Ishikawa (cell line): ENCODE data around the gene PLCB4.

Experiments
- TAF1 ChIP-seq: IDR thresholded peaks from 2 replicates; pipeline ENCODE4 v1.6.1; 2012; ENCODE audit warnings: low read depth, mild to moderate bottlenecking
- TF ChIP-seq, protein P1 (sequence below): IDR thresholded peaks from 2 replicates; pipeline ENCODE4 v1.6.1; 2012; ENCODE audit warnings: low read depth, mild to moderate bottlenecking

DNA sequence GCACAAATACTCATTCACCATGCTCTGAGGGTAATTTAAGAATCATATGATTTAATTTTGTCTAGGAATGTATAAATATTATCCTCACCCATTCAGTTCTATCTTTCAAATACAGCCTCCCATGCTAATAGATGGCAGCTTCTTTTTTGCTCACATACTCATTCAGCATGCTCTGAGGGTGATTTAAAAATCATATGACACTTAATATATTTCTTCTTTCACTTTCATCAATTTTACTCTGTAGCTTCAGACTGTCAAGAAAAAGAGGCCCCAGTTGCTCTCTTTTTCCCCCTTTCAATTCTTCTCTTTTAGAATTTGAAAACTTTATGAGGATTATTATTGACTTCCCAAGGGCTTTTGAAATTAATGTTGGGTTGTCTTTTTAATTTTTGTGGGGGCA lies 283.9 kb downstream of the PLCB4 start:
- TF ChIP-seq, protein P1, sequence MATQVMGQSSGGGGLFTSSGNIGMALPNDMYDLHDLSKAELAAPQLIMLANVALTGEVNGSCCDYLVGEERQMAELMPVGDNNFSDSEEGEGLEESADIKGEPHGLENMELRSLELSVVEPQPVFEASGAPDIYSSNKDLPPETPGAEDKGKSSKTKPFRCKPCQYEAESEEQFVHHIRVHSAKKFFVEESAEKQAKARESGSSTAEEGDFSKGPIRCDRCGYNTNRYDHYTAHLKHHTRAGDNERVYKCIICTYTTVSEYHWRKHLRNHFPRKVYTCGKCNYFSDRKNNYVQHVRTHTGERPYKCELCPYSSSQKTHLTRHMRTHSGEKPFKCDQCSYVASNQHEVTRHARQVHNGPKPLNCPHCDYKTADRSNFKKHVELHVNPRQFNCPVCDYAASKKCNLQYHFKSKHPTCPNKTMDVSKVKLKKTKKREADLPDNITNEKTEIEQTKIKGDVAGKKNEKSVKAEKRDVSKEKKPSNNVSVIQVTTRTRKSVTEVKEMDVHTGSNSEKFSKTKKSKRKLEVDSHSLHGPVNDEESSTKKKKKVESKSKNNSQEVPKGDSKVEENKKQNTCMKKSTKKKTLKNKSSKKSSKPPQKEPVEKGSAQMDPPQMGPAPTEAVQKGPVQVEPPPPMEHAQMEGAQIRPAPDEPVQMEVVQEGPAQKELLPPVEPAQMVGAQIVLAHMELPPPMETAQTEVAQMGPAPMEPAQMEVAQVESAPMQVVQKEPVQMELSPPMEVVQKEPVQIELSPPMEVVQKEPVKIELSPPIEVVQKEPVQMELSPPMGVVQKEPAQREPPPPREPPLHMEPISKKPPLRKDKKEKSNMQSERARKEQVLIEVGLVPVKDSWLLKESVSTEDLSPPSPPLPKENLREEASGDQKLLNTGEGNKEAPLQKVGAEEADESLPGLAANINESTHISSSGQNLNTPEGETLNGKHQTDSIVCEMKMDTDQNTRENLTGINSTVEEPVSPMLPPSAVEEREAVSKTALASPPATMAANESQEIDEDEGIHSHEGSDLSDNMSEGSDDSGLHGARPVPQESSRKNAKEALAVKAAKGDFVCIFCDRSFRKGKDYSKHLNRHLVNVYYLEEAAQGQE = no peak
- TF ChIP-seq TAF1 = no peak
